Measurements from ENCODE around the gene RNF113B.

GRCh38 chr13:98199480-98199879 lies 22.4 kb upstream of the RNF113B start:
- no peak for TF ChIP-seq CTCF (IDR thresholded peaks at IDR 0.05)
- TF ChIP-seq EZH2 (IDR thresholded peaks at IDR 0.05), result no peak
- TF ChIP-seq EZH2phosphoT487 (IDR thresholded peaks at IDR 0.05), result no peak
